ENCODE measurements around the gene LCN10. TPM values are rescaled to one million over a fixed set of nuclear protein-coding genes. Genes with fewer than 3 reads are reported as not detected.

Gene LCN10
- total RNA-seq, 3 donors from 2014 or later (not counting 1 experiment from before 2014, with no cell fraction given): not detected

- Mint-ChIP-seq H3K27ac (no peak overlapping the region), H3K36me3 (no peaks in the 10 kb centered on the region), H3K4me3 (no peak overlapping the region), H3K9me3 (no peaks in the 10 kb centered on the region), H3K4me1 (no peaks in the 10 kb centered on the region), H3K27me3 (ENCODE audit: low read depth in 2 of 2) (peaks cover 0 to 6% of the 10 kb centered on the region in 2 donors)
- intact Hi-C loops (cut with micrococcal nuclease): no loop called here
- no peak overlapping the region for H3K4me3 ChIP-seq (ENCODE audit: low read length)
- ATAC-seq (no peak), DNase-seq (no peak)
- H3K27ac ChIP-seq (ENCODE audit: low read length): no peak overlapping the region
- 93% methylated on average over 16 of the region's 16 CpGs for WGBS (ENCODE audit: insufficient coverage)
- H3K36me3 ChIP-seq (ENCODE audit: control insufficient read depth, insufficient read depth, low read length): no peaks in the 10 kb centered on the region
- peaks cover 11% of the 10 kb centered on the region for H3K27me3 ChIP-seq (ENCODE audit: control insufficient read depth, insufficient read depth, low read length)
- peaks cover 23% of the 10 kb centered on the region for H3K4me1 ChIP-seq (ENCODE audit: control insufficient read depth, insufficient read depth, low read length)
- H3K9me3 ChIP-seq (ENCODE audit: control insufficient read depth, insufficient read depth, low read length): no peaks in the 10 kb centered on the region
- no peak for TF ChIP-seq CTCF (IDR thresholded peaks at IDR 0.05)
These were observed 2.2 kb downstream of the LCN10 start for GRCh38 chr9:136740491-136740890.

DNA sequence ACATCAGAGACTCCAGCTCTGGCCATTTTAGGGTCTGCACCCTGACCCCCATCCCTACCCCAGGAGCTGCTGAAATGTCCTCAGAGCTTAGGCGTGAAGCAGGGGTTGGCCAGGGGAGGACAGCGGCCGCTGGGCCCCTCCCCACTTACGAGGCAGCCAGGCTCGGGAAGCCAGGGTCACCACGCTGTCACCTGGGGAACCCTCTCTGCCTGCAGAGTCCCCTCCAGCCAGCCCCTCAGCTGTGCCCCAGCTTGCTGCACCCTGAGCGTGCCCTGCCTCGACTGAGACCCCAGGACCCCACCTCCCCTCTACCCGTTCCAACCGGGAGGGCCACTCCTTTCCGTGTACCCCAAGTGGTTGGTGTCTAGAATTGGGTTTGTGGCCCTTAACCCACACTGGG lies 2.7 kb downstream of the LCN10 start:
- DNase-seq: no peak
- 92% methylated on average over 11 of the region's 11 CpGs for WGBS (ENCODE audit: insufficient coverage)
- H3K27ac ChIP-seq (ENCODE audit: low read length): no peak overlapping the region

DNA sequence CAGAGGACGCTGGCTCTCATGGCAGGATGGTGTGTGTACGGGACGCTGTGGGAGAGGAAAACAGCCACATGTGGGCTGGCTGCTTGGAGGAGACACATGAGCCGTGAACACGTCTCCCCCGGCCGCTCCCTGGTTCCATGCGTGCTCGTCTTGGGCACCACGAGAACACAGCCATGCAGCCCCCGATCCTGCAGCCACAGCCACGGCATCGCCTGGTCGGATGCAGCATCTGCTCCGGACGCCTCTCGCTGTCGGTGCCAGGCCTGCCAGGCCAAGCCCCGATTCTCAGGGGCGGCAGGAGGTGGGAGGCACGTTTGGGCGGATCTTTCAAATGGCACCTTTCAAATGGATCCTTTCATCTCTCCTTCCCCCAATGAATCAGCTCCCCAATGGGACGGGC lies 3.2 kb downstream of the LCN10 start:
- no peaks in the 10 kb centered on the region for H3K4me1 Mint-ChIP-seq
- no peak for TF ChIP-seq CTCF (IDR thresholded peaks at IDR 0.05)
- ATAC-seq: no peak
- Histone ChIP-seq H3K4me1 (ENCODE audit: control insufficient read depth, insufficient read depth, low read length) (peaks cover 23% of the 10 kb centered on the region), H3K27ac (ENCODE audit: low read length) (no peak overlapping the region), H3K9me3 (ENCODE audit: control insufficient read depth, insufficient read depth, low read length) (no peaks in the 10 kb centered on the region), H3K4me3 (ENCODE audit: low read length) (no peak overlapping the region), H3K27me3 (ENCODE audit: control insufficient read depth, insufficient read depth, low read length) (peaks cover 11% of the 10 kb centered on the region), H3K36me3 (ENCODE audit: control insufficient read depth, insufficient read depth, low read length) (no peaks in the 10 kb centered on the region)
- H3K9me3 Mint-ChIP-seq: no peaks in the 10 kb centered on the region
- 93% methylated on average over 23 of the region's 23 CpGs for WGBS (ENCODE audit: insufficient coverage)
- no peaks in the 10 kb centered on the region for H3K36me3 Mint-ChIP-seq
- no peak overlapping the region for H3K27ac Mint-ChIP-seq
- H3K27me3 Mint-ChIP-seq (ENCODE audit: low read depth in 2 of 2): peaks cover 0 to 6% of the 10 kb centered on the region in 2 donors
- intact Hi-C loops (cut with micrococcal nuclease): no loop called here
- H3K4me3 Mint-ChIP-seq: no peak overlapping the region
- no peak for DNase-seq

More for the DNA sequence above, 2.7 kb downstream of the LCN10 start:
- Histone ChIP-seq H3K36me3 (ENCODE audit: control insufficient read depth, insufficient read depth, low read length) (no peaks in the 10 kb centered on the region), H3K4me1 (ENCODE audit: control insufficient read depth, insufficient read depth, low read length) (peaks cover 23% of the 10 kb centered on the region), H3K27me3 (ENCODE audit: control insufficient read depth, insufficient read depth, low read length) (peaks cover 11% of the 10 kb centered on the region), H3K9me3 (ENCODE audit: control insufficient read depth, insufficient read depth, low read length) (no peaks in the 10 kb centered on the region), H3K4me3 (ENCODE audit: low read length) (no peak overlapping the region)
- H3K4me3 Mint-ChIP-seq: no peak overlapping the region
- no peaks in the 10 kb centered on the region for H3K9me3 Mint-ChIP-seq
- no peak overlapping the region for H3K27ac Mint-ChIP-seq
- intact Hi-C loops (cut with micrococcal nuclease): no loop called here
- peaks cover 0 to 6% of the 10 kb centered on the region in 2 donors for H3K27me3 Mint-ChIP-seq (ENCODE audit: low read depth in 2 of 2)
- no peaks in the 10 kb centered on the region for H3K36me3 Mint-ChIP-seq
- no peak for TF ChIP-seq CTCF (IDR thresholded peaks at IDR 0.05)
- H3K4me1 Mint-ChIP-seq: no peaks in the 10 kb centered on the region
- no peak for ATAC-seq

- Mint-ChIP-seq H3K27ac (no peak overlapping the region), H3K4me3 (no peak overlapping the region), H3K27me3 (ENCODE audit: low read depth in 2 of 2) (peaks cover 0 to 6% of the 10 kb centered on the region in 2 donors), H3K4me1 (no peaks in the 10 kb centered on the region), H3K36me3 (no peaks in the 10 kb centered on the region), H3K9me3 (no peaks in the 10 kb centered on the region)
- intact Hi-C loops (cut with micrococcal nuclease): no loop called here
- Histone ChIP-seq H3K4me1 (ENCODE audit: control insufficient read depth, insufficient read depth, low read length) (peaks cover 23% of the 10 kb centered on the region), H3K9me3 (ENCODE audit: control insufficient read depth, insufficient read depth, low read length) (no peaks in the 10 kb centered on the region), H3K27ac (ENCODE audit: low read length) (no peak overlapping the region), H3K36me3 (ENCODE audit: control insufficient read depth, insufficient read depth, low read length) (no peaks in the 10 kb centered on the region), H3K4me3 (ENCODE audit: low read length) (no peak overlapping the region), H3K27me3 (ENCODE audit: control insufficient read depth, insufficient read depth, low read length) (peaks cover 11% of the 10 kb centered on the region)
- DNase-seq (no peak), ATAC-seq (no peak)
- 95% methylated on average over 20 of the region's 20 CpGs for WGBS (ENCODE audit: insufficient coverage)
- no peak for TF ChIP-seq CTCF (IDR thresholded peaks at IDR 0.05)
These were observed 3.8 kb downstream of the LCN10 start for GRCh38 chr9:136738960-136739359.

All from natural killer cell (primary cell).